Suprapubic skin (tissue), 4 donors: ENCODE results near the gene PLXNB2. TPM values are rescaled to one million over a fixed set of nuclear protein-coding genes. Genes with fewer than 3 reads are reported as not detected.
"Not testable (repeated sequence)": the region's sequence is repeated elsewhere in the genome, so short reads cannot be mapped to it uniquely, and the experiment has no call there.

Experiments
- DNase-seq, 2 donors: peaks; one replicate each; pipeline ENCODE4 v3.0.0-alpha.2; 2019; ENCODE audit warnings: low spot score in 2 of 2
- H3K27ac ChIP-seq: fragments of 200-600 bp; sonication (generic); one replicate; pipeline ENCODE4 v1.5.1; 2019
- H3K27me3 ChIP-seq: fragments of 200-600 bp; sonication (generic); one replicate; pipeline ENCODE4 v1.5.1; 2019
- H3K36me3 ChIP-seq: fragments of 200-600 bp; sonication (generic); one replicate; pipeline ENCODE4 v1.5.1; 2019
- H3K4me1 ChIP-seq: fragments of 200-600 bp; sonication (generic); one replicate; pipeline ENCODE4 v1.5.1; 2019
- H3K4me3 ChIP-seq: fragments of 200-600 bp; sonication (generic); one replicate; pipeline ENCODE4 v1.5.1; 2019; ENCODE audit warnings: mild to moderate bottlenecking
- H3K9me3 ChIP-seq: fragments of 200-600 bp; sonication (generic); one replicate; pipeline ENCODE4 v1.5.1; 2019
- EP300 ChIP-seq: sonication (generic); formaldehyde crosslinking; IDR thresholded peaks from one replicate; pipeline ENCODE4 v1.6.1; 2017; ENCODE audit warnings: antibody characterized with exemption
- POLR2A ChIP-seq, 2 donors: fragments of 450-650 bp; IDR thresholded peaks; one replicate each; pipeline ENCODE4 v1.6.1; 2017; ENCODE audit warnings: antibody characterized with exemption in 2 of 2, mild to moderate bottlenecking in 2 of 2, moderate library complexity in 2 of 2
- POLR2AphosphoS5 ChIP-seq, 3 donors: sonication (generic); formaldehyde crosslinking; IDR thresholded peaks; one replicate each; pipeline ENCODE4 v1.6.1; 2017; ENCODE audit warnings: antibody characterized with exemption in 3 of 3
- WGBS: methylation state at CpG from one replicate; pipeline ENCODE4 v1.1.5; 2018; 5-methylcytosine and 5-hydroxymethylcytosine counted together
- total RNA-seq, 4 donors: library from RNA; depleted of rRNA; stranded (reverse); fragments of >200 nt; gene quantifications; one replicate each; pipeline ENCODE4 v1.1.0, GENCODE V29; 2016
- TF ChIP-seq, protein P1 (sequence below), 2 donors: fragments of 200-600 bp in 1 of 2; fragments of 450-650 bp in 1 of 2; sonication (generic) in 1 of 2; IDR thresholded peaks; one replicate each; pipeline ENCODE4 v1.5.1; 2016 to 2019; ENCODE audit warnings: antibody characterized with exemption in 2 of 2, mild to moderate bottlenecking in 1 of 2, moderate library complexity in 1 of 2

The PLXNB2 gene
- total RNA-seq, 4 donors from 2014 or later, result 117 to 231 (median 192) TPM

DNA sequence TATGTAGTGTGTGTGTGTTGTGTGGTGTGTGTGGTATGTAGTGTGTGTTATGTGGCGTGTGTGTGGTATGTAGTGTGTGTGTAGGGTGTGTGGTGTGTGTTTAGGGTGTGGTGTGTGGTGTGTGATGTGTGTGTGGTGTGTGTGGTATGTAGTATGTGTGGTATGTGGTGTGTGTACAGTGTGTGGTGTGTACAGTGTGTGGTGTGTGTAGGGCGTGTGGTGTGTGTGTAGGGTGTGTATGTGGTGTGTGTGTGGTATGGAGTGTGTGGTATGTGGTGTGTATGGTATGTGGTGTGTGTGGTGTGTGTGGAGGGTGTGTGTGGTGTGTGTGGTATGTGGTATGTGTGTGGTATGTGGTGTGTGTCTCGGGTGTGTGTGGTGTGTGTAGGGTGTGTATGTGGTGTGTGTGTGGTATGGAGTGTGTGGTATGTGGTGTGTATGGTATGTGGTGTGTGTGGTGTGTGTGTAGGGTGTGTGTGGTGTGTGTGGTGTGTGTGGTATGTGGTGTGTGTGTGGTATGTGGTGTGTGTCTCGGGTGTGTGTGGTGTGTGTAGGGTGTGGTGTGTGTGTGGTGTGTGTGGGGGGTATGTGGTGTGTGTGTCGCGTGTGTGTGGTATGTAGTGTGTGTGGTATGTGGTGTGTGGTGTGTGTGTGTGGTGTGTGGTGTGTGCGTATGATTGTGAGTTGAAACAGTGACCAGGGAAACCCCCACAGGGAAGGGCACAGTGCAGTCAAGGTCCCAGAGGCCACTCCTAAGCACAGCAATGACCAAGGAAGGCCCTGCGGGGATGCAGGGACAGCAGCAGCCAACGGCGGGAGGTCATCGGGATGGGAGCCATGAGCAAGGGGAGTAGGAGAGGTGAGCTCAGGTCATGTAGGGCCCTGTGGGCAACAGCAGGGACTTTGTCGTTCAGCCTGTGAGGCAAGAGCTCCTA is 32.8 kb upstream of the PLXNB2 start:
- TF ChIP-seq POLR2A (IDR thresholded peaks at IDR 0.05) (no peak), POLR2AphosphoS5 (IDR thresholded peaks at IDR 0.05) (no peak), EP300 (no peak)
- TF ChIP-seq, protein P1, sequence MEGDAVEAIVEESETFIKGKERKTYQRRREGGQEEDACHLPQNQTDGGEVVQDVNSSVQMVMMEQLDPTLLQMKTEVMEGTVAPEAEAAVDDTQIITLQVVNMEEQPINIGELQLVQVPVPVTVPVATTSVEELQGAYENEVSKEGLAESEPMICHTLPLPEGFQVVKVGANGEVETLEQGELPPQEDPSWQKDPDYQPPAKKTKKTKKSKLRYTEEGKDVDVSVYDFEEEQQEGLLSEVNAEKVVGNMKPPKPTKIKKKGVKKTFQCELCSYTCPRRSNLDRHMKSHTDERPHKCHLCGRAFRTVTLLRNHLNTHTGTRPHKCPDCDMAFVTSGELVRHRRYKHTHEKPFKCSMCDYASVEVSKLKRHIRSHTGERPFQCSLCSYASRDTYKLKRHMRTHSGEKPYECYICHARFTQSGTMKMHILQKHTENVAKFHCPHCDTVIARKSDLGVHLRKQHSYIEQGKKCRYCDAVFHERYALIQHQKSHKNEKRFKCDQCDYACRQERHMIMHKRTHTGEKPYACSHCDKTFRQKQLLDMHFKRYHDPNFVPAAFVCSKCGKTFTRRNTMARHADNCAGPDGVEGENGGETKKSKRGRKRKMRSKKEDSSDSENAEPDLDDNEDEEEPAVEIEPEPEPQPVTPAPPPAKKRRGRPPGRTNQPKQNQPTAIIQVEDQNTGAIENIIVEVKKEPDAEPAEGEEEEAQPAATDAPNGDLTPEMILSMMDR (IDR thresholded peaks at IDR 0.05), result no peak
- Histone ChIP-seq H3K9me3 (no peaks in the 10 kb centered on the region), H3K27me3 (no peaks in the 10 kb centered on the region), H3K27ac (no peak overlapping the region), H3K4me3 (no peak overlapping the region), H3K36me3 (no peaks in the 10 kb centered on the region), H3K4me1 (peaks cover 12% of the 10 kb centered on the region)
- 74% methylated on average over 12 of the region's 12 CpGs for WGBS
- no peak for DNase-seq

DNA sequence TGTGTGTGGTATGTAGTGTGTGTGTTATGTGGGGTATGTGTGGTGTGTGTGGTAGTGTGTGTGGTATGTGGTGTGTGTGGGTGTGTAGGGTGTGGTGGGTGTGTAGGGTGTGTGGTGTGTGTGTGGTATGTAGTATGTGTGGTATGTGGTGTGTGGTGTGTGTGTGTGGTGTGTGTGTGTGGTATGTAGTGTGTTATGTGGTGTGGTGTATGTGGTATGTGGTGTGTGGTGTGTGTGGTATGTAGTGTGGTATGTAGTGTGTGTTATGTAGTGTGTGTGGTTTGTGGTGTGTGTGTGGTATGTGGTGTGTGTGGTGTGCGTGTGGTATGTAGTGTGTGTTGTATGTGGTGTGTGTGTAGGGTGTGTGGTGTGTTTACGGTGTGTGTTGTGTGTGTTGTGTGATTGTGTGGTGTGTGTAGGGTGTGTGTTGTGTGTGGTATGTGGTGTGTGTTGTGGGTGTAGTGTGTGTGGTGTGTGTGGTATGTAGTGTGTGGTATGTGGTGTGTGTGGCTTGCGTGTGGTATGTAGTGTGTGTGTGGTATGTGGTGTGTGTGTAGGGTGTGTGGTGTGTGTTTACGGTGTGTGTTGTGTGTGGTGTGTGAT is 31.5 kb upstream of the PLXNB2 start:
- no peaks in the 10 kb centered on the region for H3K27me3 ChIP-seq

DNA sequence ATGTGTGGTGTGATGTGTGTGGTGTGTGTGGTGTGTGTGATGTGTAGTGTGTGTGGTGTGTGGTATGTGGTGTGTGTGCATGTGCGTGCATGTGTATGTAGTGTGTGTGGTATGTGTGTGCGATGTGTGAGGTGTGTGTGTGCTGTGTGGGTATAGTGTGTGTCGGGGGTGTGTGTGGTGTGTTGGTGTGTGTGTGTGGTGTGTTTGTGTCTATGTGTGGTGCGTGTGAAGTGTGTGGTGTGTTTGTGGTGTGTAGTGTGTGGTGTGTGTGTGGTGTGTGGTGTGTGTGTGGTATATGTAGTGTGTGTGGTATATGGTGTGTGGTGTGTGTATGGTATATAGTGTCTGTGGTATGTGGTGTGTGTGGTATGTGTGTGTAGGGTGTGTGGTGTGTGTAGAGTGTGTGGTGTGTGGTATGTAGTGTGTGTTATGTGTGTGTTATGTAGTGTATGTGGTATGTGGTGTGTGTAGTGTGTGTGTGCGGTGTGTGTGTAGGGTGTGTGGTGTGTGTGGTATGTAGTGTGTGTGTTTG is 30.7 kb upstream of the PLXNB2 start:
- WGBS, result 90% methylated on average over 5 of the region's 5 CpGs
- no peaks in the 10 kb centered on the region for H3K9me3 ChIP-seq
- no peak for DNase-seq
- H3K27ac ChIP-seq, result no peak overlapping the region
- peaks cover 12% of the 10 kb centered on the region for H3K4me1 ChIP-seq
- H3K4me3 ChIP-seq, result no peak overlapping the region
- H3K36me3 ChIP-seq, result no peaks in the 10 kb centered on the region
- no peaks in the 10 kb centered on the region for H3K27me3 ChIP-seq
- TF ChIP-seq EP300 (no peak), POLR2A (IDR thresholded peaks at IDR 0.05) (no peak), POLR2AphosphoS5 (IDR thresholded peaks at IDR 0.05) (no peak)
- TF ChIP-seq, protein P1 (IDR thresholded peaks at IDR 0.05), result no peak

More for the DNA sequence above, 31.5 kb upstream of the PLXNB2 start:
- Histone ChIP-seq H3K36me3 (no peaks in the 10 kb centered on the region), H3K4me3 (no peak overlapping the region), H3K9me3 (no peaks in the 10 kb centered on the region), H3K27ac (no peak overlapping the region), H3K4me1 (peaks cover 12% of the 10 kb centered on the region)
- 97% methylated on average over 4 of the region's 4 CpGs for WGBS
- DNase-seq, result no peak
- TF ChIP-seq POLR2AphosphoS5 (IDR thresholded peaks at IDR 0.05), result no peak

DNA sequence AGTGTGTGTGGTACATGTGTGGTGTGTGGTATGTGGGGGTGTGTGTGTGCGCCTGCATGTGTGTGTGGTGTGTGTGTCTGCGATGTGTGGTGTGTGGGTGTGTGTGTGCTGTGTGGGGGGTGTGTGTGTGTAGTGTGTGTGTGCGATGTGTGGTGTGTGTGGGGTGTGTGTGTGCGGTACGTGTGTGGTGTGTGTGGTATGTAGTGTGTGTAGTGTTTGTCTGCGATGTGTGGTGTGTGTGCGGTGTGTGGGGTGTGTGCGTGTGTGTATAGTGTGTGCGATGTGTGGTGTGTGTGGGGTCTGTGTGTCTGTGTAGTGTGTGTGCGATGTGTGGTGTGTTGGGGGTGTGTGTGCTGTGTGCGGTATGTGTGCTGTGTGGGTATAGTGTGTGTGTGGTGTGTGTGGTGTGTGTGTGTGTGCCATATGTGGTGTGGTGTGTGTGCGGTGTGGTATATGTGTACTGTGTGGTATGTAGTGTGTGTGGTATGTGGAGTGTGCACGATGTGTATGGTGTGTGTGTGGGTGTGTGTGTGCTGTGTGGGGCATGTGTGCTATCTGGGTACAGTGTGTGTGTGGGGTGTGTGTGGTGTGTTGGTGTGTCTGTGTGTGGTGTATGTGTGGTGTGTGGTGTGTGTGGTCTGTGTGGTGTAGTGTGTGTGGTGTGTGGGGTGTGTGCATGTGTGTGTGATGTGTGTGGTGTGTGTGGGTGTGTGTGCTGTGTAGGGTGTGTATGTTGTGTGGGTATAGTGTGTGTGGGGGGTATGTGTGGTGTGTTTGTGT is 30.0 kb upstream of the PLXNB2 start:
- Histone ChIP-seq H3K4me3 (no peak overlapping the region), H3K27me3 (no peaks in the 10 kb centered on the region), H3K36me3 (no peaks in the 10 kb centered on the region), H3K27ac (no peak overlapping the region), H3K4me1 (peaks cover 6% of the 10 kb centered on the region), H3K9me3 (no peaks in the 10 kb centered on the region)
- no peak for DNase-seq
- no peak for TF ChIP-seq EP300
- TF ChIP-seq POLR2A (IDR thresholded peaks at IDR 0.05), result no peak
- TF ChIP-seq POLR2AphosphoS5 (IDR thresholded peaks at IDR 0.05), result no peak
- TF ChIP-seq, protein P1 (IDR thresholded peaks at IDR 0.05), result no peak
- WGBS, result 96% methylated on average over 13 of the region's 13 CpGs

DNA sequence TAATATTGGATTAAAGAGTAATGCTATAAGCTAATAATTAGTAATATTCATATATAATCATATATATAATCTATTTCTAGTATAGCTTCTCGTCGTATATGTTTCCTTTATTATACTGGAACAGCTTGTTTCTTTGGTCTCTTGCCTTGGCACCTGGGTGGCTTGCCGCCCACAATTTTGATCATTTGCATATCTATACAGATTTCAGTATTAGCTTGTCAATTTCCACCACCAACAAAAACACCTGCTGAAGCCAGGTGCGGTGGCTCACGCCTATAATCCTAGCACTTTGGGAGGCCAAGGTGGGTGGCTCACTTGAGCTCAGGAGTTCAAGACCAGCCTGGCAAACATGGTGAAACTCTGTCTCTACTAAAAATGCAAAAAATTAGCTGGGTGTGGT is 27.0 kb upstream of the PLXNB2 start:
- not testable (repeated sequence) for H3K4me3 ChIP-seq, H3K36me3 ChIP-seq, H3K27ac ChIP-seq, DNase-seq, H3K27me3 ChIP-seq, H3K9me3 ChIP-seq, H3K4me1 ChIP-seq
- WGBS, result 74% methylated on average over 5 of the region's 5 CpGs
